GM12878 (cell line): ENCODE data around the gene SUCNR1. TPM values are rescaled to one million over a fixed set of nuclear protein-coding genes. Genes with fewer than 3 reads are reported as not detected.

ENCODE experiments used
- ATAC-seq: fragments of 200-7000 bp; cut with Tn5 transposase; 3 replicates; pipeline ENCODE4 v1.9.1; 2020; ENCODE audit warnings: mild to moderate bottlenecking, moderate library complexity
- BruUV-seq: library from RNA; stranded (reverse); fragments of 400-500 nt; replicated peaks from 2 replicates; lab custom pipeline; 2021; lab: Mats Ljungman, UMichigan
- CTCF ChIA-PET: fragments of 300-600 bp; sonication (Branson Sonifier 250); formaldehyde crosslinking; extraction: SDS; loops from one replicate; lab custom pipeline; 2021; ENCODE audit warnings: inconsistent platforms; lab: Yijun Ruan, JAX
- POLR2A ChIA-PET: fragments of 350-600 bp; formaldehyde crosslinking; extraction: SDS; loops from one replicate; lab custom pipeline; 2021; ENCODE audit warnings: inconsistent platforms; lab: Charles Lee
- RAD21 ChIA-PET: fragments of 300-600 bp; sonication (Branson Sonifier 250); formaldehyde crosslinking; loops from one replicate; lab custom pipeline; 2023; ENCODE audit warnings: antibody characterized with exemption; ENCODE audit not compliant: unreplicated experiment; lab: Charles Lee
- SMC1A ChIA-PET: fragments of 300-600 bp; sonication (Branson Sonifier 250); formaldehyde crosslinking; loops from one replicate; lab custom pipeline; 2023; ENCODE audit not compliant: unreplicated experiment, uncharacterized antibody; lab: Charles Lee
- DNase-seq: peaks from one replicate; pipeline ENCODE4 v3.0.0-alpha.2; 2011; ENCODE audit warnings: low read depth, low spot score
- FAIRE-seq: peaks from 3 replicates; lab custom pipeline; 2011; peaks lifted over from hg19 to GRCh38; lab: Jason Lieb, UNC
- H2AFZ ChIP-seq: 2 replicates; pipeline ENCODE4 v1.6.0; 2011; ENCODE audit warnings: low read depth, low read length, control low read depth; ENCODE audit not compliant: control insufficient read depth
- H3K27ac ChIP-seq: 2 replicates; pipeline ENCODE4 v1.5.1; 2011; ENCODE audit warnings: control low read depth; ENCODE audit not compliant: control insufficient read depth, insufficient read depth
- H3K27me3 ChIP-seq, 2 experiments: replicated peaks in 1 of 2; 2 replicates each; pipeline versions ENCODE4 v1.6.0 to v1.6.1; 2011; ENCODE audit warnings: low read length in 1 of 2; ENCODE audit not compliant: control insufficient read depth in 2 of 2, insufficient read depth in 2 of 2
- H3K36me3 ChIP-seq, 2 experiments: 2 replicates each; pipeline ENCODE4 v1.5.1; 2011; ENCODE audit warnings: low read length in 1 of 2; ENCODE audit not compliant: control insufficient read depth in 2 of 2, insufficient read depth in 2 of 2
- H3K4me1 ChIP-seq: 2 replicates; pipeline ENCODE4 v1.6.1; 2011; ENCODE audit warnings: mild to moderate bottlenecking, low read length, moderate library complexity, mixed read lengths; ENCODE audit not compliant: control insufficient read depth, insufficient read depth
- H3K4me2 ChIP-seq: 2 replicates; pipeline ENCODE4 v1.6.0; 2011; ENCODE audit warnings: control low read depth; ENCODE audit not compliant: control insufficient read depth, insufficient read depth
- H3K4me3 ChIP-seq: fragments of 200-600 bp; sonication (generic); 2 replicates; pipeline ENCODE4 v1.5.1; 2016
- H3K79me2 ChIP-seq: 2 replicates; pipeline ENCODE4 v1.6.0; 2011; ENCODE audit warnings: low read length; ENCODE audit not compliant: control insufficient read depth, insufficient read depth
- H3K9ac ChIP-seq: 2 replicates; pipeline ENCODE4 v1.8.0; 2011; ENCODE audit warnings: low read length, control low read depth, mixed read lengths; ENCODE audit not compliant: control insufficient read depth, insufficient read depth
- H3K9me3 ChIP-seq: replicated peaks from 3 replicates; pipeline ENCODE4 v1.5.1; 2011; ENCODE audit warnings: mild to moderate bottlenecking, low read length; ENCODE audit not compliant: control insufficient read depth, insufficient read depth
- H4K20me1 ChIP-seq: 2 replicates; pipeline ENCODE4 v1.6.0; 2011; ENCODE audit not compliant: control insufficient read depth, insufficient read depth
- ATF2 ChIP-seq: IDR thresholded peaks from 2 replicates; pipeline ENCODE4 v1.6.1; 2012; ENCODE audit warnings: low read length, inconsistent platforms
- BHLHE40 ChIP-seq, 2 experiments: fragments of 450-650 bp in 1 of 2; IDR thresholded peaks; 2 replicates each; pipeline ENCODE4 v1.6.1; 2011 to 2017; ENCODE audit warnings: low read depth in 2 of 2, borderline replicate concordance in 1 of 2, improper control_type of control experiment in 1 of 2, low read length in 1 of 2, mild to moderate bottlenecking in 1 of 2
- BMI1 ChIP-seq: fragments of 450-650 bp; IDR thresholded peaks from 2 replicates; pipeline ENCODE4 v1.6.1; 2016; ENCODE audit warnings: mild to moderate bottlenecking, moderate library complexity, borderline replicate concordance
- CBFB ChIP-seq: IDR thresholded peaks from 2 replicates; pipeline ENCODE4 v1.6.1; 2016; ENCODE audit warnings: antibody characterized with exemption, low read depth
- CREM ChIP-seq: IDR thresholded peaks from 2 replicates; pipeline ENCODE4 v1.6.1; 2014; ENCODE audit warnings: antibody characterized with exemption, low read depth
- GATAD2B ChIP-seq: fragments of 450-650 bp; conservative IDR thresholded peaks from 2 replicates; pipeline ENCODE4 v1.6.1; 2017; ENCODE audit warnings: low read depth, mild to moderate bottlenecking, moderate library complexity
- HCFC1 ChIP-seq: fragments of 150-350 bp; IDR thresholded peaks from 2 replicates; pipeline ENCODE4 v1.6.1; 2014; ENCODE audit warnings: low read length
- JUNB ChIP-seq: IDR thresholded peaks from 2 replicates; pipeline ENCODE4 v1.6.1; 2016; ENCODE audit warnings: antibody characterized with exemption, mild to moderate bottlenecking
- NR2C2 ChIP-seq: IDR thresholded peaks from 2 replicates; pipeline ENCODE4 v1.6.1; 2011; ENCODE audit warnings: borderline replicate concordance, low read depth; ENCODE audit not compliant: control insufficient read depth, insufficient read length
- RELB ChIP-seq: fragments of 450-650 bp; IDR thresholded peaks from 2 replicates; pipeline ENCODE4 v1.6.1; 2017; ENCODE audit warnings: low read depth, mild to moderate bottlenecking, moderate library complexity
- SMAD1 ChIP-seq: fragments of 450-650 bp; IDR thresholded peaks from 2 replicates; pipeline ENCODE4 v1.6.1; 2018; ENCODE audit warnings: mild to moderate bottlenecking, low read depth; ENCODE audit not compliant: partially characterized antibody
- STAT1 ChIP-seq: fragments of 450-650 bp; conservative IDR thresholded peaks from 2 replicates; pipeline ENCODE4 v1.6.1; 2014; ENCODE audit warnings: antibody characterized with exemption, mild to moderate bottlenecking
- SUPT20H ChIP-seq: IDR thresholded peaks from 2 replicates; pipeline ENCODE4 v1.6.1; 2011; ENCODE audit warnings: low read depth, mild to moderate bottlenecking, low read length, moderate library complexity, borderline replicate concordance; ENCODE audit not compliant: control insufficient read depth
- TAF1 ChIP-seq: IDR thresholded peaks from 2 replicates; pipeline ENCODE4 v1.6.1; 2011; ENCODE audit warnings: mild to moderate bottlenecking, low read depth, low read length, borderline replicate concordance
- TCF12 ChIP-seq: IDR thresholded peaks from 2 replicates; pipeline ENCODE4 v1.6.1; 2011; ENCODE audit warnings: low read depth, mild to moderate bottlenecking, low read length
- WRNIP1 ChIP-seq: IDR thresholded peaks from 2 replicates; pipeline ENCODE4 v1.6.1; 2011; ENCODE audit warnings: low read depth, low read length, improper control_type of control experiment, borderline replicate concordance
- ZNF217 ChIP-seq: fragments of 450-650 bp; IDR thresholded peaks from 2 replicates; pipeline ENCODE4 v1.6.1; 2017; ENCODE audit warnings: antibody characterized with exemption, mild to moderate bottlenecking
- ZNF622 ChIP-seq: fragments of 450-650 bp; IDR thresholded peaks from 2 replicates; pipeline ENCODE4 v1.6.1; 2017; ENCODE audit warnings: mild to moderate bottlenecking, inconsistent platforms
- WGBS: methylation state at CpG from one replicate; pipeline ENCODE4 v1.1.6; 2016; ENCODE audit warnings: low lambda C conversion rate; ENCODE audit not compliant: insufficient replicate concordance, insufficient coverage; ENCODE audit errors: missing lambda C conversion rate; 5-methylcytosine and 5-hydroxymethylcytosine counted together
- in situ Hi-C: fragments of 300-500 bp; cut with MboI; formaldehyde crosslinking; loops from 9 replicates; pipeline ENCODE4 v1.14.3; 2018; ENCODE audit warnings: mixed read lengths
- intact Hi-C: fragments of 100-400 bp; cut with micrococcal nuclease; formaldehyde crosslinking; loops from one replicate; pipeline ENCODE4 v1.14.2; 2022; ENCODE audit not compliant: unreplicated experiment
- polyA plus RNA-seq, 11 experiments: library from polyadenylated mRNA; depleted of rRNA in 4 of 11; unstranded in 6 of 11; stranded (reverse) in 5 of 11; fragments of >200 nt; fragmentation: Nextera tagmentation in 4 of 11; fragmentation: Illumina TruSeq in 1 of 11; extraction: Ambion mirVana in 4 of 11; extraction: Trizol in 1 of 11; gene quantifications; 1 replicate in 1 of 11; 2 replicates in 10 of 11; pipeline versions ENCODE4 v1.2.1 to v1.2.3, GENCODE V29; 2011 to 2016; ENCODE audit warnings: inconsistent platforms in 2 of 11, missing spikeins in 2 of 11, low read depth in 1 of 11
- total RNA-seq, 4 experiments: library from RNA; depleted of rRNA in 3 of 4; stranded (reverse); fragments of >200 nt in 3 of 4; fragmentation: Illumina TruSeq in 1 of 4; extraction: Trizol in 1 of 4; gene quantifications; 2 replicates each; pipeline versions ENCODE4 v1.2.1 to v1.2.3, GENCODE V29; 2013 to 2021
- TF ChIP-seq, protein P1 (sequence below): IDR thresholded peaks from 2 replicates; pipeline ENCODE4 v1.6.1; 2011; ENCODE audit warnings: borderline replicate concordance, low read depth, mild to moderate bottlenecking, moderate library complexity, low read length; ENCODE audit not compliant: insufficient read depth, poor library complexity, severe bottlenecking

The SUCNR1 gene
- total and polyA plus RNA-seq, 10 of the 15 experiments (the other 5 are each of a cell fraction or from before 2014, with no cell fraction given): 0.03 to 0.12 (median 0.07) TPM; not detected in 4

GRCh38 chr3:151867666-151868065 is 5.8 kb upstream of the SUCNR1 start (continued):
- TF ChIP-seq ATF2: no peak
- no peak for TF ChIP-seq SUPT20H
- TF ChIP-seq CREM: no peak
- no peak for TF ChIP-seq BMI1
- TF ChIP-seq HCFC1: no peak
- TF ChIP-seq BHLHE40 (IDR thresholded peaks at IDR 0.05; ENCODE audit: borderline replicate concordance in 1 of 2, low read depth in 2 of 2, low read length in 1 of 2): no peak

- SMC1A ChIA-PET: interaction anchor here (1.0 kb wide), 1 partner anchor 50 kb away, joined by 3 read pairs; no protein-coding TSS in a partner anchor
- no peak overlapping the region for H2AFZ ChIP-seq
- no peak for FAIRE-seq
- no TSS peak for BruUV-seq
- H3K4me2 ChIP-seq: no peak overlapping the region
- DNase-seq: no peak
- H3K4me3 ChIP-seq: no peak overlapping the region
- in situ Hi-C loops: no loop called here
- H3K27ac ChIP-seq: no peak overlapping the region
- CTCF ChIA-PET: no interaction called here
- H3K79me2 ChIP-seq: no peaks in the 10 kb centered on the region
- 75% methylated on average over 3 of the region's 3 CpGs for WGBS
- RAD21 ChIA-PET: no interaction called here
- no peaks in the 10 kb centered on the region for H3K36me3 ChIP-seq
- no peak overlapping the region for H3K9ac ChIP-seq
- no peaks in the 10 kb centered on the region for H3K9me3 ChIP-seq
- no peaks in the 10 kb centered on the region for H4K20me1 ChIP-seq
- ATAC-seq: no peak
- peaks cover 10% of the 10 kb centered on the region for H3K4me1 ChIP-seq
- POLR2A ChIA-PET: no interaction called here
- intact Hi-C loops: no loop called here
- no peaks in the 10 kb centered on the region for H3K27me3 ChIP-seq
- TF ChIP-seq TAF1: no peak
- TF ChIP-seq STAT1: no peak
- no peak for TF ChIP-seq JUNB
- no peak for TF ChIP-seq ZNF217
- TF ChIP-seq SMAD1: no peak
- TF ChIP-seq TCF12: no peak
- no peak for TF ChIP-seq NR2C2
- TF ChIP-seq, protein P1, sequence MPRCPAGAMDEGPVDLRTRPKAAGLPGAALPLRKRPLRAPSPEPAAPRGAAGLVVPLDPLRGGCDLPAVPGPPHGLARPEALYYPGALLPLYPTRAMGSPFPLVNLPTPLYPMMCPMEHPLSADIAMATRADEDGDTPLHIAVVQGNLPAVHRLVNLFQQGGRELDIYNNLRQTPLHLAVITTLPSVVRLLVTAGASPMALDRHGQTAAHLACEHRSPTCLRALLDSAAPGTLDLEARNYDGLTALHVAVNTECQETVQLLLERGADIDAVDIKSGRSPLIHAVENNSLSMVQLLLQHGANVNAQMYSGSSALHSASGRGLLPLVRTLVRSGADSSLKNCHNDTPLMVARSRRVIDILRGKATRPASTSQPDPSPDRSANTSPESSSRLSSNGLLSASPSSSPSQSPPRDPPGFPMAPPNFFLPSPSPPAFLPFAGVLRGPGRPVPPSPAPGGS: no peak
- no peak for TF ChIP-seq CBFB
- no peak for TF ChIP-seq ZNF622
- TF ChIP-seq GATAD2B: no peak
- no peak for TF ChIP-seq RELB
- no peak for TF ChIP-seq WRNIP1
Measured at GRCh38 chr3:151869181-151869580, 4.3 kb upstream of the SUCNR1 start.
